K562 (cell line): ENCODE measurements around the gene ISG20L2. TPM values are rescaled to one million over a fixed set of nuclear protein-coding genes. Genes with fewer than 3 reads are reported as not detected.

Experiments used
- ARID4B ChIP-seq: sonication (generic); formaldehyde crosslinking; IDR thresholded peaks from 2 replicates; pipeline ENCODE4 v1.8.0; 2022; ENCODE audit warnings: mild to moderate bottlenecking, missing genetic modification reagents
- ARNT ChIP-seq, 2 experiments: fragments of 450-650 bp; IDR thresholded peaks; 2 replicates each; pipeline ENCODE4 v1.6.1; 2016; ENCODE audit warnings: mild to moderate bottlenecking in 1 of 2
- ATF1 ChIP-seq, 2 experiments: fragments of 450-650 bp in 1 of 2; IDR thresholded peaks; 2 replicates each; pipeline ENCODE4 v1.6.1; 2016; ENCODE audit warnings: missing compliant biosample characterization in 1 of 2, missing genetic modification characterization in 1 of 2
- E2F8 ChIP-seq: fragments of 450-650 bp; IDR thresholded peaks from 2 replicates; pipeline ENCODE4 v1.7.1; 2018; ENCODE audit warnings: mild to moderate bottlenecking, low read depth; ENCODE audit not compliant: partially characterized antibody
- ETV5 ChIP-seq: sonication (generic); formaldehyde crosslinking; IDR thresholded peaks from 2 replicates; pipeline ENCODE4 v1.4.0; 2020; ENCODE audit warnings: low read depth, mild to moderate bottlenecking, missing genetic modification reagents
- FOXM1 ChIP-seq, 2 experiments: fragments of 450-650 bp in 1 of 2; sonication (generic) in 1 of 2; formaldehyde crosslinking in 1 of 2; IDR thresholded peaks; 2 replicates each; pipeline versions ENCODE4 v1.6.1 to v1.9.0; 2017 to 2022; ENCODE audit warnings: low read depth in 2 of 2, mild to moderate bottlenecking in 2 of 2, missing genetic modification reagents in 1 of 2, moderate library complexity in 1 of 2
- GABPA ChIP-seq: fragments of 200-800 bp; sonication (Bioruptor generic); conservative IDR thresholded peaks from 2 replicates; pipeline ENCODE4 v1.6.1; 2016; ENCODE audit warnings: low read depth, missing genetic modification characterization, missing compliant biosample characterization
- HCFC1 ChIP-seq: IDR thresholded peaks from 2 replicates; pipeline ENCODE4 v1.6.1; 2012; ENCODE audit warnings: low read depth, low read length, improper control_type of control experiment
- HMGXB4 ChIP-seq: sonication (generic); formaldehyde crosslinking; IDR thresholded peaks from 2 replicates; pipeline ENCODE4 v1.8.1; 2023; ENCODE audit warnings: mild to moderate bottlenecking, missing genetic modification reagents
- L3MBTL2 ChIP-seq: fragments of 450-650 bp; IDR thresholded peaks from 2 replicates; pipeline ENCODE4 v1.6.1; 2016; ENCODE audit warnings: mild to moderate bottlenecking, moderate library complexity
- MNT ChIP-seq, 2 experiments: fragments of 450-650 bp; conservative IDR thresholded peaks; 2 replicates each; pipeline ENCODE4 v1.6.1; 2017; ENCODE audit warnings: mild to moderate bottlenecking in 2 of 2, moderate library complexity in 2 of 2
- POLR2B ChIP-seq: fragments of 450-650 bp; IDR thresholded peaks from 2 replicates; pipeline ENCODE4 v1.6.1; 2018; ENCODE audit warnings: low read depth; ENCODE audit not compliant: partially characterized antibody
- USF1 ChIP-seq: sonication (generic); formaldehyde crosslinking; IDR thresholded peaks from 2 replicates; pipeline ENCODE4 v1.9.0; 2022; ENCODE audit warnings: mild to moderate bottlenecking, missing genetic modification reagents
- ZNF436 ChIP-seq: fragments of 250-450, 450-650 bp; sonication (Bioruptor Pico); formaldehyde crosslinking; IDR thresholded peaks from 2 replicates; pipeline ENCODE4 v1.7.0; 2020; ENCODE audit warnings: mild to moderate bottlenecking
- polyA plus RNA-seq, 8 experiments: library from polyadenylated mRNA; depleted of rRNA in 4 of 8; stranded (reverse) in 5 of 8; unstranded in 3 of 8; fragments of >200 nt; fragmentation: Nextera tagmentation in 2 of 8; fragmentation: Illumina TruSeq in 1 of 8; extraction: Ambion mirVana in 2 of 8; extraction: Trizol in 1 of 8; gene quantifications; 2 replicates each; pipeline versions ENCODE4 v1.2.1 to v1.2.3, GENCODE V29; 2011 to 2014; ENCODE audit warnings: inconsistent platforms in 1 of 8, missing spikeins in 1 of 8
- total RNA-seq, 7 experiments: library from RNA; depleted of rRNA in 6 of 7; stranded (reverse); fragments of >200 nt in 6 of 7; fragmentation: Illumina TruSeq in 2 of 7; extraction: Trizol in 2 of 7; gene quantifications; 2 replicates each; pipeline versions ENCODE4 v1.2.1 to v1.2.3, GENCODE V29; 2011 to 2021; ENCODE audit warnings: low replicate concordance in 1 of 7

Gene ISG20L2
- total and polyA plus RNA-seq, 9 of the 15 experiments (the other 6 are each of a cell fraction or from before 2014, with no cell fraction given), result 21.3 to 130 (median 50.3) TPM

GRCh38 chr1:156727926-156728598 lies 504 bp downstream of the ISG20L2 start, which contains the start of gene METTL25B (continued):
- TF ChIP-seq E2F8, result peak; percentile 52
- peak; percentile 73 for TF ChIP-seq HCFC1
- TF ChIP-seq MNT (conservative IDR thresholded peaks at IDR 0.05), result 0 out of 4 replicates have a peak, but pooled peaks of 1 of the 2 experiments have one; percentile 64
- TF ChIP-seq HMGXB4 (CRISPR knock-in tag), result no peak
- peak; percentile 62 for TF ChIP-seq POLR2B
- TF ChIP-seq ARID4B, result peak; percentile 48; the same call in 1 of the 2 replicates
- TF ChIP-seq ZNF436, result no peak
- peak; percentile 76 for TF ChIP-seq ATF1 (CRISPR knock-in tag; IDR thresholded peaks at IDR 0.05)
- no peak for TF ChIP-seq ATF1 (tag; IDR thresholded peaks at IDR 0.05)
- peak; percentile 52; the same call in 1 of the 2 replicates for TF ChIP-seq ETV5 (CRISPR knock-in tag)
- TF ChIP-seq USF1 (CRISPR knock-in tag), result peak; percentile 39
- 0 out of 2 replicates have a peak, but pooled peaks have one; percentile 8 for TF ChIP-seq L3MBTL2
- TF ChIP-seq GABPA, result peak; percentile 98; the same call in 1 of the 2 replicates
- no peak for TF ChIP-seq FOXM1 (IDR thresholded peaks at IDR 0.05; ENCODE audit: low read depth)
- TF ChIP-seq FOXM1 (CRISPR knock-in tag; IDR thresholded peaks at IDR 0.05; ENCODE audit: low read depth), result no peak
- TF ChIP-seq ARNT (IDR thresholded peaks at IDR 0.05), result 0 out of 4 replicates have a peak, but pooled peaks of 1 of the 2 experiments have one; percentile 29
